ENCODE data around the gene DENND1A.
"Not testable (repeated sequence)": the region's sequence is repeated elsewhere in the genome, so short reads cannot be mapped to it uniquely, and the experiment has no call there.

DENND1A gene, protein sequence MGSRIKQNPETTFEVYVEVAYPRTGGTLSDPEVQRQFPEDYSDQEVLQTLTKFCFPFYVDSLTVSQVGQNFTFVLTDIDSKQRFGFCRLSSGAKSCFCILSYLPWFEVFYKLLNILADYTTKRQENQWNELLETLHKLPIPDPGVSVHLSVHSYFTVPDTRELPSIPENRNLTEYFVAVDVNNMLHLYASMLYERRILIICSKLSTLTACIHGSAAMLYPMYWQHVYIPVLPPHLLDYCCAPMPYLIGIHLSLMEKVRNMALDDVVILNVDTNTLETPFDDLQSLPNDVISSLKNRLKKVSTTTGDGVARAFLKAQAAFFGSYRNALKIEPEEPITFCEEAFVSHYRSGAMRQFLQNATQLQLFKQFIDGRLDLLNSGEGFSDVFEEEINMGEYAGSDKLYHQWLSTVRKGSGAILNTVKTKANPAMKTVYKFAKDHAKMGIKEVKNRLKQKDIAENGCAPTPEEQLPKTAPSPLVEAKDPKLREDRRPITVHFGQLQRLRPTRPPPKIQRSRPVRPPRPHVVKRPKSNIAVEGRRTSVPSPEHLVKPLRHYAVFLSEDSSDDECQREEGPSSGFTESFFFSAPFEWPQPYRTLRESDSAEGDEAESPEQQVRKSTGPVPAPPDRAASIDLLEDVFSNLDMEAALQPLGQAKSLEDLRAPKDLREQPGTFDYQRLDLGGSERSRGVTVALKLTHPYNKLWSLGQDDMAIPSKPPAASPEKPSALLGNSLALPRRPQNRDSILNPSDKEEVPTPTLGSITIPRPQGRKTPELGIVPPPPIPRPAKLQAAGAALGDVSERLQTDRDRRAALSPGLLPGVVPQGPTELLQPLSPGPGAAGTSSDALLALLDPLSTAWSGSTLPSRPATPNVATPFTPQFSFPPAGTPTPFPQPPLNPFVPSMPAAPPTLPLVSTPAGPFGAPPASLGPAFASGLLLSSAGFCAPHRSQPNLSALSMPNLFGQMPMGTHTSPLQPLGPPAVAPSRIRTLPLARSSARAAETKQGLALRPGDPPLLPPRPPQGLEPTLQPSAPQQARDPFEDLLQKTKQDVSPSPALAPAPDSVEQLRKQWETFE

DNA sequence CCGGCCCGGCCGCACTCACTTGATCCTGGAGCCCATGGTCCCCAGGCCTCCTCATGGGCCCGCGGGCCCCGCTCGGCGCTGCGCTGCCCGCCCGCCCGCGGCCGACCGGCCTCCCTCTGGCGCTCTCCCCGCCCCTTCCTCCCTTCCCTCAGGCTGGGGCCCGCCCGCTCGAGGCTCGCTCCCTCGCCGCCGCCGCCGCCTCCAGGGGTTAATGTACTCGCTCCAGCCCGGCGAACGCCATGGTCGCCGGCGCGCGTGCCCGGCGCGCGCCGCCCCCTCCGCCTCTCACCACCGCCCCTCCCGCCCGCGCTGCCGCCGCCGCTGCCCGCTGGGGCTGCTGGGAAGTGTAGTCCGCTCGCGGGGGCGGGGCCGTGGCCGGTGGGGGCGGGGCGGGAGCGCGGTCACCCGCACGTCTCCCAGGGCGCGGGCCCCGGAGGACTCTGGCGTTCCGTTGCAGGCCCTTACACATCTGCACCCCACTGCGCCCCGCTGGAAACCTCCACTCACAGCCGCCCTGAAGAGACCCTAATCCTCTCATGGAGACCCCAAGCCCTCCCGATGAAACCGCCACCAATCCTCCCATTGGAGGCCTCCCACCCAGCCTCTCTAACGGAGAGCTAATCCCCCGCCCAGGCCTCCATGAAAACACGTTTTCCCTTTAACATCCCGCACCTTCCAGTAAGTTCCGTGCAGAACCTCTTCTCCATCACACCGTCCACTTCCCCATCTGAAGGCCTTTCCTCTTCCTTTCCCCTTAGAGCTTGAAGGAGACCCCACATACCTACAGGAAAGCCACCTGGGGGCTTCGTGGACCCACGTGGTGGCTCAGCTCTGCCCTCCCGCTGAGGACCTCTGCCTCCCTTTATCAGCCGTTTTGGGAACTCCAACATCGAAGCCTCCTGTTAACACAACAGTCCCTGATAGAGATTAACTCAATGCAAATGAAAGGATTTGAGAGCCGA lies at the start of gene DENND1A:
TSS of gene DENND1A (minus strand) at position 257 of the 962 bp plus-strand sequence. CDS start at position 36, 221 bp downstream.
- DNase-seq (ENCODE audit: insufficient read length, low spot score) (peak; percentile 98), FAIRE-seq (no peak)
- TF ChIP-seq POLR2A (IDR thresholded peaks at IDR 0.05; ENCODE audit: low read depth, low read length) = peak; percentile 66

DNA sequence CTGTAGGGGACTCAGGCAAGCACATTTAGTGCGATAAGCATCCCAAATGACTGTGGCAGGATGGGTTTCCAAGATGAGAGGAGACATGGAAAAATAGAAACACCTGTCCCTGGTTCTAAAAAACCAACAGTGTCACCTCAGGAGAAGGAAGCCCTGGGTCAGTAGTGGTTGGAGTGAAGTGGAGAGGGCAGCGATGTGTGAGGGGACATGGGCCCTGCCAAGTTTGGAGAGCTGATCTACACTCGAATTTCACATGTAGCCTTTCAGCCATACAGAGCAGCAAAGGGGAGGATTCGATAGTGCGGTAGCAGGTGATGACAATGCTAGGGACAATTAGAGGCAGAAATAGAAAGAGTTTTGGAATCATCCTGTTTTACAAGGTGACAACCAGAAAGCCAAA lies 49.1 kb upstream of the DENND1A start:
- TF ChIP-seq POLR2A (IDR thresholded peaks at IDR 0.05; ENCODE audit: low read depth, low read length) = no peak
- FAIRE-seq (no peak), DNase-seq (ENCODE audit: insufficient read length, low spot score) (no peak)

DNA sequence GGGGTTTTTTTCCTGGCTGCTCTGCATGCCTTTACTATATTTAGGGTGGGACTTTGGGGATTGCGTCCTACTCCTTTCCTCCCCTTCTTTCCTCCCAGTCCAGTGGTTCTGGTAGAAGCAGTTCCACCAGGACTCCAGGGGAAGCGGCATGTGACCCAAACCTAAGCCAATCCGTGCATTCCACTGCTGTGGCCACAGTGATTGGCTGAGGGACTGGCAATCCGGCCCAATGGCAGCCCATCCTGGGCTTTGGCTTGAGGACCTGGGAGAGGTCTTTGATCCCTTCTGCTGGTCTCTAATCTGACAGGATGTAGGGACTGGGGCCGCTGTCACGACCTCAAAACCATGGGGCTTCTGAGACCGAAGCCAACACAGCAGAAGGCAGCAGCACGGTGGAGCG lies 46.7 kb upstream of the DENND1A start:
- DNase-seq (ENCODE audit: insufficient read length, low spot score); FAIRE-seq: not testable (repeated sequence)

DNA sequence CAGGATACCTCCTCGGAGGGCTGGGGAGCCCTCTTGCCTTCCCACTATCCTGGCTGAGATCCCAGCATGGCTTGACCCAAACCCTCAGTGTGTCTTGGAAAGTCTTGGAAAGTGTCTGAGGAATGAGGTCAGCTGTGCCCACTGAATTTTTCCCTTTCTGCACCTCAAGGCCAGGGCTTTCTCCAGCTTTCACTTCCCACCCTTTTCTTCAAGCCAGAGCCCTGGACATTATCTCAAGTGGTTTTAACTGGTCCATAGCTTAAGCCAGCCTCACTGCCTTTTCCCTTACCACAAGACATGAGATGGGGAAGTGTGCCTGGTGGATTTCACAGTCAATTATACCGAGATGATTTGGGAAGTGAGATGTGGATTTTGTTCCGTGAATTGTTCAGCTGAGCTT lies 45.9 kb upstream of the DENND1A start:
- FAIRE-seq (no peak), DNase-seq (ENCODE audit: insufficient read length, low spot score) (no peak)
- TF ChIP-seq POLR2A (IDR thresholded peaks at IDR 0.05; ENCODE audit: low read depth, low read length) = no peak

DNA sequence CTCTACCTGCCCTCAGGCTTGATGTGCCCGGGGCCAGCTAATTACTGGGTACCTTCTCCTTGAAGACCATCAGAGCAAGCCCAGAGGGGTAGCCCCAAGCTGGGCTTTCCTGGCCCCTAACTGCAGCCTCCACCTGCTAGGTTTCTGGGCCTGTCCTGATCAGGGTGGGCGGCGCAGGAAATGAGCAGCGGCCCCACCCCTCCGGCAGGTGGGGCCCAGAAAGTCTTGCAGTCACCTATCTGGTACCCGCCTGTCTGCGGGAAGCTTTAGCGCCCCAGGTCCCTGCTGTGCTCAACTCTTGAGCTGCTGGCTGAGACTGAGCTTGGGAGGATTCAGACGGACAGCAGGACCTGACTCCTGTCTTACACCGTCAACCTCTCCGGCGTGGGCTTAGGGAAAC lies 44.5 kb upstream of the DENND1A start:
- no peak for FAIRE-seq
- TF ChIP-seq POLR2A (IDR thresholded peaks at IDR 0.05; ENCODE audit: low read depth, low read length) = no peak
- no peak for DNase-seq (ENCODE audit: insufficient read length, low spot score)

DNA sequence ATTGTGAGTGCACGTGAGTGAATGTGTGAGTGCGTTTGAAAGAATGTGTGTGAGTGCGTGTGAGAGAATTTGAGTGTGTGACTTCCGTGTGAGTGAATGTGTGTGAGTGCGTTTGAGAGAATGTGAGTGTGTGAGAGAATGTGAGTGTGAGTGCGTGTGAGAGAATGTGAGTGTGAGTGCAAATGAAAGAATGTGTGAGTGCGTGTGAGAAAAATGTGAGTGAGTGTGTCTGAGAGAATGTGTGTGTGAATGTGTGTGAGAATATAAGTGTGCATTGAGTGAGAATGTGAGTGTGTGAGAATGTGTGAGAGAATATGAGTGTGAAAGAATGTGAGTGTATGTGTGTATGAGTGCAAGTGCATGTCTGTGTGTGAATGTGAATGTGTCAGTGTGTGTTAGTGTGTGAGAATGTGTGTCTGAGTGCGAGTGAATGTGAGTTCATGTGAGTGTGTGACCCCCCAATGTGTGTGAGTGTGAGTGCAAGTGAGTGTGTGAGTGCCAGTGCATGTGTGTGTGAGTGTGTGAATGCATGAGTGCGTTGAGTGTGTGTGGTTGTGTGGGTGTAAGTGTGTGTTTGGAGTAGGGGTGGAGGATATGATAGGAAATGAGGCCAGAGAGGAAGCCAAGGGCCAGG lies 43.8 kb upstream of the DENND1A start:
- FAIRE-seq (no peak), DNase-seq (ENCODE audit: insufficient read length, low spot score) (no peak)
- no peak for TF ChIP-seq POLR2A (IDR thresholded peaks at IDR 0.05; ENCODE audit: low read depth, low read length)

DNA sequence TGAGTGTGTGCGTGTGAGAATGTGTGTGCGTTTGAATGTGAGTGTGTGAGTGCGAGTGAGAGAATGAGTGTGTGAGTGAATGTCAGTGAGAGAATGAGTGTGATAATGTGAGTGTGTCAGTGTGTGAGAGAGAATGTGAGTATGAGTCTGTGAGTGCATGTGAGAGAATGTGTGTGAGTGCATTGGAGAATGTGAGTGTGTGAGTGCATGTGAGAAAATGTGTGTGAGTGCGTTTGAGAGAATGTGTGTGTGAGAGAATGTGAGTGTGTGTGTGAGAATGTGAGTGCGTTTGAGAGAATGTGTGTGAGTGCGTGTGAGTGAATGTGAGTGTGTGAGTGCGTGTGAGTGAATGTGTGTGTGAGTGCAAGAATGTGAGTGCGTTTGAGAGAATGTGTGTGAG lies 42.7 kb upstream of the DENND1A start:
- no peak for TF ChIP-seq POLR2A (IDR thresholded peaks at IDR 0.05; ENCODE audit: low read depth, low read length)
- DNase-seq (ENCODE audit: insufficient read length, low spot score) (no peak), FAIRE-seq (no peak)

DNA sequence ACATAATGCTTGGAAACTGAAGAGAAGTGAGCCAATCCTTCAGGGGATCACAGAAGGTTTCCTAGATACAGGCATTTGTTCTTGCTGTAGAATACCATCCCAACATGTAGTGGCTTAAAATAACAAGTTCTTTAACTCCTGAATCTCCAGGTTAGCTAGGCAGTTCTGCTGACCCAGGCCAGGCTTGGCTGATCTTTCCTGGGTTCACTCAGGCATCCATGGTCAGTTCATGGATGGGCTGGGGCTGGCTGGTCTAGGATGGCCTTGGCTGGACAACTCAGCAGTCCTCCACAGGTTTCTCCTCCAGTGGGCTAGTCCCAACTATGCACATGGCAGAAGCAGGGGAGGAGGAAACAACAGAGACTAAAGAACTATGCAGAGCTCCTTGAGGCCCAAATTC lies 37.4 kb upstream of the DENND1A start:
- no peak for DNase-seq (ENCODE audit: insufficient read length, low spot score)
- no peak for TF ChIP-seq POLR2A (IDR thresholded peaks at IDR 0.05; ENCODE audit: low read depth, low read length)
- FAIRE-seq = no peak

DNA sequence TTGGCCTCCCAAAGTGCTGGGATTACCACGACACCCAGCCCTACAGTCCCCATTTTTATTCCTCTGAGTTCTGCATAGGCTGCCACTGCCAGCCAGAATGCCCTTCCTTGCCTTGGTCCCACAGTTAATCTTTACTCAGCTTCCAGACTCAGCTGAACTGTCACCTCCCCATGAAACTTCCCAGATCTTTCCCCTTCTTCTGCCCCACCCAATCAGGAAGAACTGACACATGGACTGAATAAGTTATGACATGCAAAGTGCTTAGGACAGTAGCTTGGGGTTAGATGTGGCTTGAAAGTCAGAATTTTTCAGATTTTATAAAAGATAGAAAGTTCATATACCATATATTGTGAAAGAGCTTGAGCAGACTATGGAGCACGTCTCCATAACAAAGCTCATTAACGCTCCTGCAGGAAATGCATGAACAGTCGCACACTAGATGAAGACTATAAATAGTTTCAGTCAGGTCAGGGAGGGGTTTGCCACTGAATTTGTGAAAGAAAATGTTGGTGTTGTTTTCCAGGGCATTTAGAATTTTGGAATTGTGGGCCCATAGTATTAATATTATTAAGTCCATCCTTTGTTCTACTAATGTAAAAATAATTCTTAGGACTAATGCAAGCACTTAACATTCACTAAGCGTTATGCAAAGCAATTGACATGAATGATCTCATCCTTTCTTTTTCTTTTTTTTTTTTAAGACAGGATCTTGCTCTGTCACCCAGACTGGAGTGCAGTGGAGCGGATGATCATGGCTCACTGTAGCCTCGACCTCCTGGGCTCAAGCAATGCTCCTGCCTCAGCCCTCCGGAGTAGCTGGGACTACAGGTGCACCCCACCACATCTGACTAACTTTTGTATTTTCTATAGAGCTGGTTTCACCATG lies 36.1 kb upstream of the DENND1A start:
- DNase-seq (ENCODE audit: insufficient read length, low spot score) (no peak), FAIRE-seq (no peak)

DNA sequence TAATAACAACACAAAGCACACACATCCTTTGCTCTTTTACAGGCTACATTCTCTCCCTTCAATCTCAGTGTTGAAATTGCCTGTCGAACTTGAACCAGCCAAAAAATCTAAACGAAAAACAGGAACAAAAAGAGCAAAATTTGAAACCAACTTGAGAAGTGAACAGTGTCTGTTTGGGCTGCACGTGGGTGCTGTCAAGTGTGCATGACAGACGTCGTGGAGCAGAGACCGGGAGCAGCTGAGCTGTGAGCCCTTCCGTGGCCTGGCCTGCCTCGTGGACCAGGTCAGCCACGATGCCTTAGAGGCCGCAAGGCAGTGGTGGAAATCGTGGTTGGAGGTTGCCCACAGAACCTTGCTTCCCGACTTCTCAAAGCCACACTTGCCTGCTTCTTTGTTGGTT lies 34.8 kb upstream of the DENND1A start:
- no peak for TF ChIP-seq POLR2A (IDR thresholded peaks at IDR 0.05; ENCODE audit: low read depth, low read length)
- DNase-seq (ENCODE audit: insufficient read length, low spot score) = no peak
- no peak for FAIRE-seq

More for the DNA sequence above, 36.1 kb upstream of the DENND1A start:
- no peak for TF ChIP-seq POLR2A (IDR thresholded peaks at IDR 0.05; ENCODE audit: low read depth, low read length)

DNA sequence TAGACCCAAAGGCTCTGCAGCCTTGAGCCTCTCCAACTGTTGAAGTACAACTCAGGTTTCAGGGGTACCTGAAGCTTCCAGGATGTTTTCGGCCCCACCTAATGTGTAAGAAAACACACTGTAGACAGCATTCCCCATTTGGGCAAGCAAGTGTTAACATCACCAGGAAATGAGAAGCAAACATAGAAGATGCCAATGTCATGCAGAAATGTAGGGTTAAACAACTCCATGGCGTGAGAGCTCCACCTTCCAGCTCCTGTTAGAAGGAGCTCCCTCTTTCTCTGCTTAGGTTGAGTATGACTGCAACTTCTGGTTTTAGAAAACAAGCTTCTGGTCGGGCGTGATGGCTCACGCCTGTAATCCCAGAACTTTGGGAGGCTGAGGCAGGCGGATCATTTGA lies 31.0 kb upstream of the DENND1A start:
- DNase-seq (ENCODE audit: insufficient read length, low spot score) (no peak), FAIRE-seq (no peak)

DNA sequence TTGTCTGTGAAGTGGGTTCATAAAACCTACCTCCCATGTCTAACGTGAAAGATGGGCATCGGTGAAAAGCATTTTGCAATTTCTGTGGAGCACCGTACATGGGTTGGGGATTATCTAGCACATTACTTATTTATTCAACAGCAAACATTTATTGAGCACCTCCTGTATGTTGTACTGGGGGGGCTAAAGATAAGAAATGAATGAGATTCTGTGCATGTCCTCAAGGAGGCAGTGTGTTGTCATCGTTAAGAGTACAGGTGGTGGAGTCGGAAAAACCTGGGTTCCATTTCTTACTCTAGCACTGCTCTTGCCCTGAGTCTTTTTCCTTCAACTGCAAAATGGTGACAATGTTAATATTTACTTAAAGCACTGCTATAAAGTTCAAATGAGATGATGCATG lies 30.4 kb upstream of the DENND1A start:
- DNase-seq (ENCODE audit: insufficient read length, low spot score) (no peak), FAIRE-seq (no peak)
- TF ChIP-seq POLR2A (IDR thresholded peaks at IDR 0.05; ENCODE audit: low read depth, low read length) = no peak

More for the DNA sequence above, 31.0 kb upstream of the DENND1A start:
- TF ChIP-seq POLR2A (IDR thresholded peaks at IDR 0.05; ENCODE audit: low read depth, low read length) = no peak
